ENCODE measurements around the gene PNMA5.

DNA sequence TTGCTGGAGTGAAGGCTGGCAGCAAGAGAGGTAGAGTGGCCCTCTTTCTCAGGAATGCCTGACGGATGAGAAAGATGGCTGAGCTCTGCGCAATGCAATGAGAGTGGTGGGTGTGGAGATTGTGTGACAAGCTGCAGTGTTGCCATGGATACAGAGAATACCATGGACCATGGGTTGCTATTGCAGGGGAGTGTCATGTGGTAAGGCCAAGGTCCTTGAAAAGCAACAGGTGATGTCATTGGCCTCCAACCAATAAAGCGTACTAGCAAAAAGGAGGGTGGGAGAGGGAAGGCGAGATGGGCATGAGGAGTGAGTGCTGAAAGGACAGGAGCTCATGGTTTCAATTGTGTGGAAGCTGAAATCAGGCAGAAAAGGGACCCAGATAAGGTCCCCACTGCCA, 1.8 kb downstream of the PNMA5 start:
- no peak for TF ChIP-seq POLR2AphosphoS5 (IDR thresholded peaks at IDR 0.05)
- TF ChIP-seq, protein P1, sequence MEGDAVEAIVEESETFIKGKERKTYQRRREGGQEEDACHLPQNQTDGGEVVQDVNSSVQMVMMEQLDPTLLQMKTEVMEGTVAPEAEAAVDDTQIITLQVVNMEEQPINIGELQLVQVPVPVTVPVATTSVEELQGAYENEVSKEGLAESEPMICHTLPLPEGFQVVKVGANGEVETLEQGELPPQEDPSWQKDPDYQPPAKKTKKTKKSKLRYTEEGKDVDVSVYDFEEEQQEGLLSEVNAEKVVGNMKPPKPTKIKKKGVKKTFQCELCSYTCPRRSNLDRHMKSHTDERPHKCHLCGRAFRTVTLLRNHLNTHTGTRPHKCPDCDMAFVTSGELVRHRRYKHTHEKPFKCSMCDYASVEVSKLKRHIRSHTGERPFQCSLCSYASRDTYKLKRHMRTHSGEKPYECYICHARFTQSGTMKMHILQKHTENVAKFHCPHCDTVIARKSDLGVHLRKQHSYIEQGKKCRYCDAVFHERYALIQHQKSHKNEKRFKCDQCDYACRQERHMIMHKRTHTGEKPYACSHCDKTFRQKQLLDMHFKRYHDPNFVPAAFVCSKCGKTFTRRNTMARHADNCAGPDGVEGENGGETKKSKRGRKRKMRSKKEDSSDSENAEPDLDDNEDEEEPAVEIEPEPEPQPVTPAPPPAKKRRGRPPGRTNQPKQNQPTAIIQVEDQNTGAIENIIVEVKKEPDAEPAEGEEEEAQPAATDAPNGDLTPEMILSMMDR (IDR thresholded peaks at IDR 0.05): no peak
- no peak for TF ChIP-seq POLR2A (IDR thresholded peaks at IDR 0.05)
- TF ChIP-seq EP300 (IDR thresholded peaks at IDR 0.05; ENCODE audit: low read depth): no peak
